ENCODE results near the gene STAT6. TPM values are rescaled to one million over a fixed set of nuclear protein-coding genes. Genes with fewer than 3 reads are reported as not detected.
A peak's percentile ranks its signal among the peaks of the same experiment; 100 is the strongest.

The STAT6 gene
- total RNA-seq, 1 donor from 2014 or later, result 12.9 TPM

DNA sequence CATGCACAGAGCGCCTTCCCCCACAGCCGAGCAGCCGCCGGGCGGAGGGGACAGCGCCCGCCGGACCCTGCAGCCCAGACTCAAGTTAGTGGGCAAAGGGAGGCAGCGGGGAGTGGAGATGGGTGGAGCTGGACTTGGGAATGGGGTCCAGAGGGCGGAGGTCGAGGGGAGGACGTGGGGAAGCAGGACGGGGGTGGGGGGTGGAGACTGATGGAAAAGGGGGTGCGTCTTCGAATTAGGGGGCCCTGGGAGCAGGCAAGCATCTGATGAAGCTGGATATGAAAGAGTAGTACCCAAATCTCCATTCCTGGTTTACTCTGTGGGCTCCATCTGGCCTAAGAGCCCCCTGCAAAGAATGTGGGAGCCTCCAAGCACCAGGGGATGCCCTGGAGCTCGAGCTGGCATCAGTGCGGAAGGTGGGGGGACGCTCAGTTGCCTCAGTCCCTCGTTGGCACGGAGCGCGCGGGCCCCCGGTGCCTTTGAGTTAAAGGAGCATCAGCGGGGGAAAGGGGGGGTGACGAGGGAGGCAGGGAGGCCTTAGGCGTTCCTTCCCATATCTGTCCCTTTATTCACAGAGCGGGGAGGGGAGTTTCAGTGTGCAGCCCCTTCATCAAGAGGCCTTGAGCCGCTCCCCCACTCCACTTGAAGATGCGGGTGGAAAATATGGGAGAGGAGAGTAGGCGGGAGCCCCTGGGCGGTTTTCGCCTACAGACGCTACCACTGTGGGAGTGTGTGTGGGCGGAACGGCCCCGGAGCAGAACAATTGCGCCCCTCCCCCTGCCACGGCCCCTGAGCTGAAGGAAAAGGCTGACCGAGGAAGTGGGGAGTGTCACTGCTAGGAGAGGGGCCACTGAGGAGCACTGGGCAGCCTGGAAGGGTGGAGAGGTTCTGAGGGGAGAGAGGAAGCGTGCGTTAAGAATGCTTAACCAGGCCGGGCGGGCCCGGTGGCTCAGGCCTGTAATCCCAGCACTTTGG lies 21.6 kb downstream of the STAT6 start:
- H3K79me2 ChIP-seq (ENCODE audit: low read depth), result peaks cover 28% of the 10 kb centered on the region
- peak overlapping the region; percentile 95 for H3K4me3 Mint-ChIP-seq
- H3K4me1 ChIP-seq, result peaks cover 29% of the 10 kb centered on the region
- H3K27me3 Mint-ChIP-seq (ENCODE audit: insufficient read depth, low read depth), result peaks cover 7% of the 10 kb centered on the region
- peak overlapping the region; percentile 96 for H3K4me2 ChIP-seq
- H3K9ac ChIP-seq, result peak overlapping the region; percentile 0
- H4K20me1 ChIP-seq (ENCODE audit: low read depth), result peaks cover 38% of the 10 kb centered on the region
- H3K9me3 Mint-ChIP-seq, result no peaks in the 10 kb centered on the region
- no peak overlapping the region for H2AFZ ChIP-seq (replicated peaks)
- H3K36me3 ChIP-seq, result no peaks in the 10 kb centered on the region
- H3K27ac Mint-ChIP-seq, result peak overlapping the region; percentile 55
- no peak overlapping the region for H3K27ac ChIP-seq
- no peaks in the 10 kb centered on the region for H3K27me3 ChIP-seq
- DNase-seq (ENCODE audit: low spot score), result peak; percentile 64
- TF ChIP-seq, protein P1, sequence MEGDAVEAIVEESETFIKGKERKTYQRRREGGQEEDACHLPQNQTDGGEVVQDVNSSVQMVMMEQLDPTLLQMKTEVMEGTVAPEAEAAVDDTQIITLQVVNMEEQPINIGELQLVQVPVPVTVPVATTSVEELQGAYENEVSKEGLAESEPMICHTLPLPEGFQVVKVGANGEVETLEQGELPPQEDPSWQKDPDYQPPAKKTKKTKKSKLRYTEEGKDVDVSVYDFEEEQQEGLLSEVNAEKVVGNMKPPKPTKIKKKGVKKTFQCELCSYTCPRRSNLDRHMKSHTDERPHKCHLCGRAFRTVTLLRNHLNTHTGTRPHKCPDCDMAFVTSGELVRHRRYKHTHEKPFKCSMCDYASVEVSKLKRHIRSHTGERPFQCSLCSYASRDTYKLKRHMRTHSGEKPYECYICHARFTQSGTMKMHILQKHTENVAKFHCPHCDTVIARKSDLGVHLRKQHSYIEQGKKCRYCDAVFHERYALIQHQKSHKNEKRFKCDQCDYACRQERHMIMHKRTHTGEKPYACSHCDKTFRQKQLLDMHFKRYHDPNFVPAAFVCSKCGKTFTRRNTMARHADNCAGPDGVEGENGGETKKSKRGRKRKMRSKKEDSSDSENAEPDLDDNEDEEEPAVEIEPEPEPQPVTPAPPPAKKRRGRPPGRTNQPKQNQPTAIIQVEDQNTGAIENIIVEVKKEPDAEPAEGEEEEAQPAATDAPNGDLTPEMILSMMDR (IDR thresholded peaks at IDR 0.05), result no peak
- no peak for TF ChIP-seq EZH2 (IDR thresholded peaks at IDR 0.05)
- no peak for TF ChIP-seq EZH2phosphoT487 (IDR thresholded peaks at IDR 0.05)
- H3K9me3 ChIP-seq (ENCODE audit: low read depth), result no peaks in the 10 kb centered on the region
- peaks cover 15% of the 10 kb centered on the region for H3K36me3 Mint-ChIP-seq
- peaks cover 49% of the 10 kb centered on the region for H3F3A ChIP-seq (ENCODE audit: low read depth)
- H3K4me3 ChIP-seq, result peak overlapping the region; percentile 63
- H3K4me1 Mint-ChIP-seq, result peaks cover 67% of the 10 kb centered on the region

DNA sequence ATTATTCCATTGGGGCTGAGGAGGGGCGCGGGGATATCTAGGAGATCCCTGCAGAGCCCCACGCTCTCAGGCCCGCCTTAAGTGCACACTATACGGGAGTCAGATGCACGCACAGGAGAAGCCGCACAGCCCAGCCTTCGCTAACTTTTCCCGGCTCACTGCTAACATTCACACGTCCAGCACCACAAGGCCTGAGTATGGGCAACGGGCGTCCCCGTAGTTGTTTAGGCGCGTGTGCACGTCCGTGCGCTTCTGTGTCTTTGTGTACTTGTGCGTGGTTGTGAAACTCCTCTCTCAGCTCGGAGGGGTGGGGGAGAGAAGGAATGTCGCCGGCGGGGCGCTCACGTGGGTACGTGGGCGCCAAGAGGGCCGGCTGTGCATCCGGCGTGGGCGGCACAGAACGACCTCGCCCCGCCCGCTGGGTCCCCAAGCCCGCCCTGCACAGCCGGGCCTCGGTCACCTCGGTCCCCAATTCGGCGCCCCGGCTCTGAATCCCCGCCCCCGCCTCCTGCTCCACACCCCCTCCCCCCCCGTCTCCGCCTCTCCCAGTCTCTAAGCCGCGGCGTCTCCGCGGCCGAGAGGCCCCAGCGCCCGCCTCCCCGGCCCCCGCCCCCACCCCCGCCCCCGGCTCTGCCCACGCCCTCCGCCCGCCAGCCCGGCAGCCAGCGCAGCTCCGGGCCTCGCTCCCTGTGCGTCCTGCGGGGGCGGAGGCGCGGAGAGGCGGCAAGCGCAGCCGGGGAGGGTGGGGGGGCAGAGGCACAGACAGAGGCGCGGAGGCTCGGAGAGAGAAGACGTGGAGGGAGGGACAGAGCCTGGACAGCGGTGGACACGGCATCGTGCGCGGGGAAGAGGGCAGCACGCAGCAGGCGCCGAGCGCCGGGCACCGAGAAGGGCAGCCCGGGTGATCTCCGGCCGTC lies 22.6 kb downstream of the STAT6 start, which contains the start of gene NAB2:
NAB2 (plus strand) TSS at position 761 of the 917 bp plus-strand sequence. CDS start 158 bp downstream, outside the sequence.
- Histone ChIP-seq H3K36me3 (no peaks in the 10 kb centered on the region), H3K4me1 (peaks cover 21% of the 10 kb centered on the region), H3K9ac (peak within 1 kb of the TSS; percentile 0), H2AFZ (replicated peaks) (peak within 1 kb of the TSS; percentile 1), H3K27ac (peak within 1 kb of the TSS; percentile 85), H3K79me2 (ENCODE audit: low read depth) (peaks cover 28% of the 10 kb centered on the region), H3K9me3 (ENCODE audit: low read depth) (no peaks in the 10 kb centered on the region), H3K4me3 (peak within 1 kb of the TSS; percentile 74), H3K27me3 (no peaks in the 10 kb centered on the region), H4K20me1 (ENCODE audit: low read depth) (peaks cover 37% of the 10 kb centered on the region), H3K4me2 (peak within 1 kb of the TSS; percentile 96), H3F3A (ENCODE audit: low read depth) (peaks cover 50% of the 10 kb centered on the region)
- Mint-ChIP-seq H3K4me1 (peaks cover 59% of the 10 kb centered on the region), H3K27me3 (ENCODE audit: insufficient read depth, low read depth) (peaks cover 7% of the 10 kb centered on the region), H3K9me3 (no peaks in the 10 kb centered on the region), H3K4me3 (peak within 1 kb of the TSS; percentile 95), H3K36me3 (peaks cover 15% of the 10 kb centered on the region), H3K27ac (peak within 1 kb of the TSS; percentile 98)
- peak; percentile 98 for DNase-seq (ENCODE audit: low spot score)
- TF ChIP-seq EZH2 (IDR thresholded peaks at IDR 0.05), result peak; percentile 28
- TF ChIP-seq, protein P1 (IDR thresholded peaks at IDR 0.05), result no peak

DNA sequence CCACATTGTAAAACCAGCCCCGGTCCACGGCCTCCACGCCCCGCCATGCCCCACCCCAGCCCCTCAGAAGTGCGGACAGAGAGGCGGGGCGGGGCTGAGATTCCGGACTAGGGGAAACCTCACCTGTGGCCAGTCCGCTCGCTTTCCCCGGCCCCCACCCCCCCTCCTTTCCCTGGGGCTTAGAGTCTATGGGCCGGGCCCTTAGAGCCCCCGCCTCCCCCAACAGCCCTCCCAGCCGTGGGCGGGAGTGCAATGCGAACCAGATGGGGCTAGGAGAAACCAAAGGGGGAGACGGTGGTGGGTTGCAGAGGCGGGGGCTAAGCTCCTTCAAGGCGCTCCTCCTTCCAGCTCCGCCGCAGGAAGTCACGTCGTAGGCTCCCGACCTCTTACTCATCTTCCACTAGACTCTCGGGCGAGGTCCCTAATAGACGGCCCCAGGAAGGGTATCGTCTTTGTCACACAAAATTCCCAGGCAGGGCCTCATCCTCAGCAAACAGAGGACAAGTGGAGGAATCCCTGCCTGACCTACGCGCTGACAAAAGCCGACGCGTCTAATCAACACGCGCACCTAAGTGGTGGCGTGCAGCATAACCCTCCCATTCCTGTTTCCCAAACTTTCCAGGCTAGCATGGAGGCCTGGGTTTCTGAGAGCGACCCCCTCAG lies 23.3 kb downstream of the STAT6 start:
- H3K9me3 ChIP-seq (ENCODE audit: low read depth), result no peaks in the 10 kb centered on the region
- H3K4me3 ChIP-seq, result peak overlapping the region; percentile 74
- peaks cover 18% of the 10 kb centered on the region for H3K4me1 ChIP-seq
- H3K4me2 ChIP-seq, result peak overlapping the region; percentile 83
- peaks cover 53% of the 10 kb centered on the region for H3K4me1 Mint-ChIP-seq
- peak overlapping the region; percentile 85 for H3K27ac ChIP-seq
- peaks cover 44% of the 10 kb centered on the region for H3F3A ChIP-seq (ENCODE audit: low read depth)
- H4K20me1 ChIP-seq (ENCODE audit: low read depth), result peaks cover 31% of the 10 kb centered on the region
- peak overlapping the region; percentile 92 for H3K4me3 Mint-ChIP-seq
- peaks cover 28% of the 10 kb centered on the region for H3K79me2 ChIP-seq (ENCODE audit: low read depth)
- H3K36me3 Mint-ChIP-seq, result peaks cover 13% of the 10 kb centered on the region
- peak overlapping the region; percentile 98 for H3K27ac Mint-ChIP-seq
- peak; percentile 94 for DNase-seq (ENCODE audit: low spot score)
- no peak overlapping the region for H3K9ac ChIP-seq
- H3K9me3 Mint-ChIP-seq, result no peaks in the 10 kb centered on the region
- H2AFZ ChIP-seq (replicated peaks), result peak overlapping the region; percentile 1
- H3K36me3 ChIP-seq, result no peaks in the 10 kb centered on the region
- peaks cover 7% of the 10 kb centered on the region for H3K27me3 Mint-ChIP-seq (ENCODE audit: insufficient read depth, low read depth)
- TF ChIP-seq EZH2 (IDR thresholded peaks at IDR 0.05), result no peak
- H3K27me3 ChIP-seq, result no peaks in the 10 kb centered on the region

Data from neural progenitor cell (in vitro differentiated cells).